Measurements from ENCODE around the gene KBTBD4. TPM values are rescaled to one million over a fixed set of nuclear protein-coding genes. Genes with fewer than 3 reads are reported as not detected.
"Not testable (repeated sequence)": the region's sequence is repeated elsewhere in the genome, so short reads cannot be mapped to it uniquely, and the experiment has no call there.

The KBTBD4 gene
- total RNA-seq, 1 donor from 2014 or later = 11.1 TPM

DNA sequence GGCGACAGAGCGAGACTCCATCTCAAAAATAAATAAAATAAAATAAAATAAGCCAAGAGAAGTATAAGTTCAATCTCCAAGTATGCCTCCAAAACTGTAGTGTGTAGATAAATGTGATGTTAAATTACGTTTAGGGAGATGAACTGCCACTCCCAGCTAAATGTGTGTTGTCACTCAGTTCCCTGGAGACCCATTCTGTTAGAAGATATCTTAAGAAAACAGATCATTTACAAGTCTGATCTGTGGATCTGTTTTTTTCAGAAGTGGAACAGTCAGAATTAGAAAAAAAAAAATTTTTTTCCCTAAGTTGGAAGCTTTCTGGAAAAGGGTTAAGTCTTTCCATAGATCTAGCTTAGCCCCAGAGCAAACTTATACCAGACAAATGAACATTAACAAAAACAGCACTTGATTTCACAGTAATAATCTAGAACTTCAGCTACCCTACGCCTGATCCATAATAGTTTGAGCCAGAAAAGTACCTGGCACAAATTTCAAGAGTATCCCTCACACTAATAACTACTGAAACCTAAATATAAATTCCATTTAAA lies 44.0 kb downstream of the KBTBD4 start:
- Mint-ChIP-seq H3K4me1 (ENCODE audit: low read depth, unreplicated experiment) (peaks cover 26% of the 10 kb centered on the region), H3K27me3 (ENCODE audit: unreplicated experiment) (peaks cover 2% of the 10 kb centered on the region), H3K27ac (ENCODE audit: unreplicated experiment) (no peak overlapping the region), H3K4me3 (ENCODE audit: unreplicated experiment) (peak overlapping the region; percentile 34), H3K9me3 (ENCODE audit: unreplicated experiment) (peaks cover under 1% of the 10 kb centered on the region), H3K36me3 (ENCODE audit: unreplicated experiment) (no peaks in the 10 kb centered on the region)
- TF ChIP-seq CTCF (IDR thresholded peaks at IDR 0.05; ENCODE audit: partially characterized antibody, unreplicated experiment) = no peak
- no peak for DNase-seq

GRCh38 chr11:47533690-47534151 lies 45.0 kb downstream of the KBTBD4 start:
- no peak for TF ChIP-seq CTCF (IDR thresholded peaks at IDR 0.05; ENCODE audit: partially characterized antibody, unreplicated experiment)
- no peak overlapping the region for H3K4me3 Mint-ChIP-seq (ENCODE audit: unreplicated experiment)
- no peak for DNase-seq
- H3K9me3 Mint-ChIP-seq (ENCODE audit: unreplicated experiment) = peaks cover 3% of the 10 kb centered on the region
- H3K4me1 Mint-ChIP-seq (ENCODE audit: low read depth, unreplicated experiment) = peaks cover 24% of the 10 kb centered on the region
- peaks cover 2% of the 10 kb centered on the region for H3K27me3 Mint-ChIP-seq (ENCODE audit: unreplicated experiment)
- no peaks in the 10 kb centered on the region for H3K36me3 Mint-ChIP-seq (ENCODE audit: unreplicated experiment)
- H3K27ac Mint-ChIP-seq (ENCODE audit: unreplicated experiment) = no peak overlapping the region

DNA sequence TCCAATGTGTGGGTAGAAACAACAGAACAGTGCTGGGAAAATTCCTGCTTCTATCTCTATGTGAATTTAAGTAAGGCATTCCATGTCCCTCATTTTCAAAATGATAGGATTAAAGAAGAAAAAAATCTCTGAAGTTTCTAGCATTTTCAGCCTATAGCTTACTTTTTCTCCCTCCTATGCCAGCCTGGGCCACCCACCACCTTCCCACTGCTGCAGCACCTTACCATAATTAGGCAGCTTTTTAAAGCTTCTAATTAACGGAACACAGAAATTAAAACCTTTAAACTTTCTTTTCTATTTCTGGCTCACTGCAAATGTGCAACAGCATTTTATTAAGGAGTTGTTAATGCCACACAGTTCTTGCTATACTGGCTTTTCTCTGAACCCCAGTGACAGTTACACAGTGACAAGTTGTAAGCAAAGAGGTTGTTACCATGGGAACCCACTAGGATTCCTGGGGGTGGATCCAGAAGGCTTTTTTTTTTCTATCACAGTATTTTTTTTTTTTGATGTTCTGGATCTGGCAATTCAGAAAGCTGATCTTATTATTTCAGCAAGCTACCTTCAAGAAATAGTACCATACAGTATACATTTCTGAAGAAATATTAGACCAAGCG lies 46.1 kb downstream of the KBTBD4 start:
- Mint-ChIP-seq H3K9me3 (ENCODE audit: unreplicated experiment) (peaks cover 3% of the 10 kb centered on the region), H3K27ac (ENCODE audit: unreplicated experiment) (no peak overlapping the region), H3K27me3 (ENCODE audit: unreplicated experiment) (peaks cover 2% of the 10 kb centered on the region), H3K4me3 (ENCODE audit: unreplicated experiment) (no peak overlapping the region), H3K4me1 (ENCODE audit: low read depth, unreplicated experiment) (peaks cover 23% of the 10 kb centered on the region), H3K36me3 (ENCODE audit: unreplicated experiment) (no peaks in the 10 kb centered on the region)
- TF ChIP-seq CTCF (IDR thresholded peaks at IDR 0.05; ENCODE audit: partially characterized antibody, unreplicated experiment) = no peak
- DNase-seq = no peak

DNA sequence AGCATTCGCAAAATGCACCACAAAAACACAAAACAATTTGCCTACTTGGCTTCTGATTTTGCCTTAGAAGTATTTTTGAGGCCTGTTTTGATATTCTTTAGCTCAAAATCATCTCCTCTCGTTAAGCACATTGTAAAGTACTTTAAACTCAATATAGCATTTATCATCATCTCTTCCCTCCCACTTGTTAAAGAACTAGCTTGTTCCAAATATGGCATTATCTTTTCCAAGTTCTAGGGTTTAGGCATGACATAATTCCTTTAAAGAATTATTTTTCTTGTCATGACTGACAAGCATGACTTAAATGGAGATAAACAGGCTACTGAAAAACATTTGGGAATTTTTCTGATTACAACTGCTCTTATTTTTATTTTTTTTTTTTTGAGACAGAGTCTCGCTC lies 47.1 kb downstream of the KBTBD4 start:
- Mint-ChIP-seq H3K4me3 (ENCODE audit: unreplicated experiment) (peak overlapping the region; percentile 55), H3K4me1 (ENCODE audit: low read depth, unreplicated experiment) (peaks cover 23% of the 10 kb centered on the region), H3K27ac (ENCODE audit: unreplicated experiment) (no peak overlapping the region), H3K27me3 (ENCODE audit: unreplicated experiment) (peaks cover 2% of the 10 kb centered on the region), H3K9me3 (ENCODE audit: unreplicated experiment) (peaks cover 3% of the 10 kb centered on the region), H3K36me3 (ENCODE audit: unreplicated experiment) (no peaks in the 10 kb centered on the region)
- no peak for DNase-seq
- TF ChIP-seq CTCF (IDR thresholded peaks at IDR 0.05; ENCODE audit: partially characterized antibody, unreplicated experiment) = no peak

- not testable (repeated sequence) for H3K9me3 Mint-ChIP-seq (ENCODE audit: unreplicated experiment); H3K27me3 Mint-ChIP-seq (ENCODE audit: unreplicated experiment); H3K36me3 Mint-ChIP-seq (ENCODE audit: unreplicated experiment); H3K4me3 Mint-ChIP-seq (ENCODE audit: unreplicated experiment); DNase-seq
- peaks cover 24% of the 10 kb centered on the region for H3K4me1 Mint-ChIP-seq (ENCODE audit: low read depth, unreplicated experiment)
- peak overlapping the region; percentile 80 for H3K27ac Mint-ChIP-seq (ENCODE audit: unreplicated experiment)
Measured at GRCh38 chr11:47530721-47531120, 48.0 kb downstream of the KBTBD4 start.
